HepG2 (cell line): ENCODE results near the gene GALNT10. TPM values are rescaled to one million over a fixed set of nuclear protein-coding genes. Genes with fewer than 3 reads are reported as not detected.

Source experiments
- ATAC-seq: fragments of 200-7000 bp; cut with Tn5 transposase; 3 replicates; pipeline ENCODE4 v1.9.1; 2020; ENCODE audit warnings: mild to moderate bottlenecking, moderate library complexity
- BruUV-seq: library from RNA; stranded (reverse); fragments of 400-500 nt; replicated peaks from 2 replicates; lab custom pipeline; 2021; lab: Mats Ljungman, UMichigan
- CTCF ChIA-PET: fragments of 300-600 bp; formaldehyde crosslinking; extraction: SDS; loops from one replicate; lab custom pipeline; 2021; ENCODE audit warnings: low total read pairs, inconsistent platforms, low intra/inter-chr PET ratio; lab: Yijun Ruan, JAX
- POLR2A ChIA-PET: fragments of 350-600 bp; sonication (Branson Sonifier 250); formaldehyde crosslinking; loops from one replicate; lab custom pipeline; 2020; ENCODE audit warnings: antibody characterized with exemption, inconsistent platforms; lab: Yijun Ruan, JAX
- DNase-seq: peaks from one replicate; pipeline ENCODE4 v3.0.0-alpha.2; 2015; ENCODE audit warnings: low spot score
- FAIRE-seq: peaks from 3 replicates; lab custom pipeline; 2011; peaks lifted over from hg19 to GRCh38; lab: Jason Lieb, UNC
- H2AFZ ChIP-seq: one replicate; pipeline ENCODE4 v1.6.1; 2011; ENCODE audit warnings: low read length, inconsistent platforms
- H3K27ac ChIP-seq: fragments of 300-600 bp; 3 replicates; pipeline ENCODE4 v1.8.0; 2011; ENCODE audit warnings: mixed run types, mild to moderate bottlenecking, mixed read lengths, low read length, inconsistent platforms; ENCODE audit not compliant: insufficient read depth; ENCODE audit errors: extremely low read length
- H3K27me3 ChIP-seq, 2 experiments: fragments of 200-600 bp in 1 of 2; 2 replicates in 1 of 2; 3 replicates in 1 of 2; pipeline versions ENCODE4 v1.6.0 to v1.8.0; 2011; ENCODE audit warnings: low read length in 2 of 2, mild to moderate bottlenecking in 2 of 2, moderate library complexity in 2 of 2, inconsistent platforms in 1 of 2; ENCODE audit not compliant: insufficient read depth in 2 of 2, control insufficient read depth in 1 of 2
- H3K36me3 ChIP-seq, 2 experiments: fragments of 200-600 bp in 1 of 2; replicated peaks in 1 of 2; 2 replicates in 1 of 2; 3 replicates in 1 of 2; pipeline versions ENCODE4 v1.5.1 to v1.8.0; 2011; ENCODE audit warnings: low read length in 2 of 2, inconsistent platforms in 1 of 2; ENCODE audit not compliant: insufficient read depth in 2 of 2, control insufficient read depth in 1 of 2
- H3K4me1 ChIP-seq: 2 replicates; pipeline ENCODE4 v1.5.1; 2012; ENCODE audit warnings: low read length, inconsistent platforms; ENCODE audit not compliant: insufficient read depth
- H3K4me2 ChIP-seq: 2 replicates; pipeline ENCODE4 v1.6.0; 2011; ENCODE audit warnings: low read depth, low read length, inconsistent platforms
- H3K4me3 ChIP-seq, 3 experiments: fragments of 200-600 bp in 1 of 3; sonication (generic), shearing (Covaris generic) in 1 of 3; replicated peaks in 1 of 3; 2 replicates each; pipeline ENCODE4 v1.5.1; 2011 to 2016; ENCODE audit warnings: low read length in 3 of 3, inconsistent platforms in 2 of 3, low read depth in 2 of 3, mild to moderate bottlenecking in 2 of 3, control low read depth in 1 of 3, mixed read lengths in 1 of 3; ENCODE audit not compliant: insufficient read depth in 1 of 3
- H3K79me2 ChIP-seq: one replicate; pipeline ENCODE4 v1.6.1; 2011; ENCODE audit warnings: low read length, inconsistent platforms; ENCODE audit not compliant: insufficient read depth
- H3K9ac ChIP-seq: 2 replicates; pipeline ENCODE4 v1.6.0; 2011; ENCODE audit warnings: mild to moderate bottlenecking, low read depth, low read length, inconsistent platforms; ENCODE audit not compliant: insufficient read depth
- H3K9me3 ChIP-seq: 2 replicates; pipeline ENCODE4 v1.5.1; 2012; ENCODE audit warnings: mild to moderate bottlenecking, low read length
- H4K20me1 ChIP-seq: 2 replicates; pipeline ENCODE4 v1.6.0; 2011; ENCODE audit warnings: inconsistent platforms, mild to moderate bottlenecking, low read length, moderate library complexity; ENCODE audit not compliant: insufficient read depth
- BRCA1 ChIP-seq: sonication (generic); formaldehyde crosslinking; IDR thresholded peaks from 2 replicates; pipeline ENCODE4 v1.4.0; 2020; ENCODE audit warnings: missing genetic modification reagents
- FOXM1 ChIP-seq: sonication (generic); formaldehyde crosslinking; IDR thresholded peaks from 2 replicates; pipeline ENCODE4 v1.5.0; 2020; ENCODE audit warnings: missing genetic modification reagents
- MBD4 ChIP-seq: IDR thresholded peaks from 2 replicates; pipeline ENCODE4 v1.6.1; 2012; ENCODE audit warnings: low read length, inconsistent platforms, borderline replicate concordance
- NFKB2 ChIP-seq: sonication (generic); formaldehyde crosslinking; IDR thresholded peaks from 2 replicates; pipeline ENCODE4 v1.4.0; 2020; ENCODE audit warnings: missing genetic modification reagents, borderline replicate concordance
- NR1H2 ChIP-seq: sonication (generic); formaldehyde crosslinking; IDR thresholded peaks from 2 replicates; pipeline ENCODE4 v1.8.1; 2022; ENCODE audit warnings: low read depth, missing genetic modification reagents, borderline replicate concordance
- POGK ChIP-seq: sonication (generic); formaldehyde crosslinking; conservative IDR thresholded peaks from 2 replicates; pipeline ENCODE4 v1.8.0; 2022; ENCODE audit warnings: mild to moderate bottlenecking, moderate library complexity, missing genetic modification reagents
- RBM39 ChIP-seq: fragments of 200-400 bp; formaldehyde crosslinking; IDR thresholded peaks from one replicate; pipeline ENCODE4 v1.6.1; 2018; ENCODE audit warnings: antibody characterized with exemption, mild to moderate bottlenecking, low read depth, low read length; ENCODE audit not compliant: poor library complexity, severe bottlenecking
- RNF219 ChIP-seq: sonication (generic); formaldehyde crosslinking; IDR thresholded peaks from 2 replicates; pipeline ENCODE4 v1.5.0; 2020; ENCODE audit warnings: mild to moderate bottlenecking, missing genetic modification reagents
- ZMAT5 ChIP-seq: sonication (generic); formaldehyde crosslinking; IDR thresholded peaks from 2 replicates; pipeline ENCODE4 v1.5.0; 2020; ENCODE audit warnings: mild to moderate bottlenecking, low read depth, missing genetic modification reagents, borderline replicate concordance
- ZNF280D ChIP-seq: sonication (generic); formaldehyde crosslinking; IDR thresholded peaks from 2 replicates; pipeline ENCODE4 v1.5.1; 2020; ENCODE audit warnings: mild to moderate bottlenecking, missing genetic modification reagents
- WGBS: methylation state at CpG from one replicate; pipeline ENCODE4 v1.1.6; 2017; ENCODE audit warnings: low lambda C conversion rate; 5-methylcytosine and 5-hydroxymethylcytosine counted together
- in situ Hi-C: cut with HindIII; loops from 2 replicates; pipeline ENCODE4 v1.10.0; 2017; ENCODE audit warnings: low pct_unique_long_range_greater_than_20kb; ENCODE audit not compliant: extremely low pct_ligation_motif_present
- intact Hi-C: fragments of 100-400 bp; cut with micrococcal nuclease; formaldehyde crosslinking; loops from one replicate; pipeline ENCODE4 v1.10.0; 2022; ENCODE audit not compliant: unreplicated experiment
- polyA plus RNA-seq, 8 experiments: library from polyadenylated mRNA; depleted of rRNA in 3 of 8; stranded (reverse) in 7 of 8; unstranded in 1 of 8; fragments of >200 nt; fragmentation: Illumina TruSeq in 4 of 8; extraction: Trizol in 4 of 8; gene quantifications; 2 replicates each; pipeline versions ENCODE4 v1.2.1 to v1.2.3, GENCODE V29; 2011 to 2016; ENCODE audit warnings: low read depth in 4 of 8, missing spikeins in 1 of 8, mixed read lengths in 1 of 8; ENCODE audit not compliant: insufficient read depth in 1 of 8
- total RNA-seq, 5 experiments: library from RNA; depleted of rRNA; stranded (reverse); fragments of >200 nt; fragmentation: Illumina TruSeq; extraction: Trizol; gene quantifications; 2 replicates each; pipeline ENCODE4 v1.2.3, GENCODE V29; 2016; ENCODE audit warnings: low read depth in 1 of 5

GALNT10 gene
- total and polyA plus RNA-seq, 2 of the 13 experiments (the other 11 are each of a cell fraction or from before 2014, with no cell fraction given): 8.1 to 11.2 TPM

GRCh38 chr5:154401355-154401754 is 210.8 kb downstream of the GALNT10 start:
- 84% methylated on average over 5 of the region's 5 CpGs for WGBS
- H4K20me1 ChIP-seq: no peaks in the 10 kb centered on the region
- intact Hi-C loops (loop anchor here (10.0 kb wide), 1 partner anchor 67 kb away; no protein-coding TSS in a partner anchor), in situ Hi-C loops (no loop called here)
- ATAC-seq: no peak
- BruUV-seq: no TSS peak
- H3K27ac ChIP-seq: no peak overlapping the region
- ChIA-PET CTCF (no interaction called here), POLR2A (no interaction called here)
- no peak overlapping the region for H3K4me2 ChIP-seq
- 0 out of 2 replicates have a peak, but pooled peaks cover 9% of the 10 kb centered on the region for H3K4me1 ChIP-seq
- DNase-seq: no peak
- no peak overlapping the region for H2AFZ ChIP-seq
- no peaks in the 10 kb centered on the region for H3K27me3 ChIP-seq
- no peaks in the 10 kb centered on the region for H3K79me2 ChIP-seq
- no peak overlapping the region for H3K9ac ChIP-seq
- no peak for FAIRE-seq
- no peaks in the 10 kb centered on the region for H3K36me3 ChIP-seq
- no peak overlapping the region for H3K4me3 ChIP-seq
- H3K9me3 ChIP-seq: no peaks in the 10 kb centered on the region
- TF ChIP-seq ZNF280D (CRISPR knock-in tag): no peak
- TF ChIP-seq MBD4: no peak
- no peak for TF ChIP-seq NFKB2 (CRISPR knock-in tag)
- TF ChIP-seq BRCA1 (CRISPR knock-in tag): no peak
- TF ChIP-seq NR1H2 (CRISPR knock-in tag): no peak
- no peak for TF ChIP-seq RBM39
- TF ChIP-seq POGK (CRISPR knock-in tag): no peak
- TF ChIP-seq FOXM1 (CRISPR knock-in tag): no peak
- no peak for TF ChIP-seq RNF219 (CRISPR knock-in tag)
- TF ChIP-seq ZMAT5 (CRISPR knock-in tag): no peak
